CD4-positive, alpha-beta T cell treated with Interleukin-17A for 1 hour (primary cell): ENCODE measurements around the gene UBXN7.
A peak's percentile ranks its signal among the peaks of the same experiment; 100 is the strongest.
"Not testable (repeated sequence)": the region's sequence is repeated elsewhere in the genome, so short reads cannot be mapped to it uniquely, and the experiment has no call there.

Experiments
- DNase-seq: peaks from one replicate; pipeline ENCODE4 v3.0.0-alpha.2; 2020

Gene UBXN7

GRCh38 chr3:196354132-196354531 lies 78.1 kb downstream of the UBXN7 start:
- no peak for DNase-seq

DNA sequence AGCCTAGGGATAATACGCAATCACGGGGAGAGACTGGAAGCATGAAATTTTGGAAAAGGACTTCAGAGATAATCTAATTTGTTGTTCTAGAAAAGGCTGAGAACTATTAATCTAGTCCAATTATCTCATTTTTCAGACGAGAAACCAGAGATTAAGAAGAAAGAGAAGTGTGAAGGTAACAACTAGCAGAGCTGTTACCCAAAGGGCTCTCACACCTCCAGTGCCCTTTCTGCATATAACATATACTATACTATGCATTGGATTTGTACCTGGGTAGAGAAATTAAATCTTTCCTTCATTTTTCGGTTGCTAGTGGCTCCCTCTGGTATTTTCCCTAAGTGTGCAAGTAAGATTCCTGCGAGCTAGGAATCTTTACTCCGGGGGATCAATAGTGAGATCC lies 80.7 kb downstream of the UBXN7 start:
- no peak for DNase-seq

DNA sequence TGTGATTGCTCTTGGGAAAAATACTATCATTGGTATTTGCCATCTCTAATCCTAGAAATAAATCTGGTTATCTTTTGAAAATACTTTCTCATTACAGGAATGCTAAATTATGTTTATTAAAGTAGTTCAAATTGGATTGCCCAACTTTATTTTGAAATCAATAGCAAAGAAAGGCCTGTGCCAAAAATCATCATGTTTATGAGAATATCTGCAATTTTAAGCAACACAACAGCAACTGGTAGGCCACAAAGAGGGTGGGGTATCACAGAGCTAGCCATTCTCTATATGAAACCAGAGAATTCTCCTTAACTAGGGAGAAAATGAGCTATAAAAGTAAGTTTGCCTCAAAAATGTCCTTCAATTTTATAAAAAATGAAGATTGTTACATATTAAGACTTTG lies 82.2 kb downstream of the UBXN7 start:
- no peak for DNase-seq

GRCh38 chr3:196348698-196349097 lies 83.5 kb downstream of the UBXN7 start:
- no peak for DNase-seq

- no peak for DNase-seq
These were observed 87.6 kb downstream of the UBXN7 start for GRCh38 chr3:196344663-196345062.

- DNase-seq = not testable (repeated sequence)
These were observed 88.3 kb downstream of the UBXN7 start for GRCh38 chr3:196343917-196344316.

DNA sequence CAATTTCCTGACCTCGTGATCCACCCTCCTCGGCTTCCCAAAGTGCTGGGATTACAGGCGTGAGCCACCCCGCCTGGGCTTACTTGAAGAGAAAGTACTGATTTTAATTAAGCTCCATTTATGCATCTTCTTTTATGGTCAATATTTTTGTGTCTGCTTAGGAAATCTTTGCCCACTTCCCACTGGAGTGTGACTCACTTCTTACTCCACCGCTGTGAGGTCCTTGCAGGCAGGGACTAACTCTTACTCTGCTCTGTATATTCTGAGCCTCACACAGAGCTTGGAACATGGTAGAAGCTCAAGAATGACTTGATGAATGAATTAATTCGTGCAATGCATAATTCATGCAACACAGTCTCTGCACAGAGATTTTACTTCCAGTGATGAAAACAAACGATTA lies 91.1 kb downstream of the UBXN7 start:
- DNase-seq = no peak

- DNase-seq = no peak
These were observed 91.8 kb downstream of the UBXN7 start for GRCh38 chr3:196340466-196340865.

DNA sequence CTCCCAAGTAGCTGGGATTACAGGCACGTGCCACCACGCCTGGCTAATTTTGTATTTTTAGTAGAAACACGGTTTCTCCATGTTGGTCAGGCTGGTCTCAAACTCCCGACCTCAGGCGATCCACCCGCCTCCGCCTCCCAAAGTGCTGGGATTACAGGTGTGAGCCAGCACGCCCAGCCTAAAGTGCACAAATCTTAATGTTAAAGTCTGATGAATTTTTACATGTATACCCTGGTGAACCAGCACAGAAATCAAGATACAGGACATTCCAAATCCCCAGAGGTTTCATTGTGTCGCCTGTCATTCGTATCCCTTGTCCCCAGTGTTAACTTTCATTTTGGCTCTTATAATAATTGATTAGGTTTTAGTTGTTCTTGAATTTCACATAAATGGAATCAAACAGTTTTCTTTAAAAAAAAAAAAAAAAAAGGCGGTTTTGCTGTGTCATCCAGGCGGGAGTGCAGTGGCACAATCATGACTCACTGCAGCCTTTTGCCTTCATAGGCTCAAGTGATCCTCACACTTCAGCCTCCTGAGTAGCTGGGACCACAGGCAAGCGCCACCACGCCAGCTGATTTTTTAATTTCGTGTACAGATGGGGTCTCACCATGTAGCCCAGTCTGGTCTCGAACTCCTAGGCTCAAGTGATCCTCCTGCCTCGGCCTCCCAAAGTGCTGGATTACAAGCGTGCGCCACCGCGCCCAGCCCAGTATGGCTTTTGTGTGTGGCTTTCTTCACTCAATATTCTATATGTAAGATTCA lies 92.6 kb downstream of the UBXN7 start:
- DNase-seq = no peak

GRCh38 chr3:196339044-196339443 lies 93.2 kb downstream of the UBXN7 start:
- no peak for DNase-seq

- no peak for DNase-seq
These were observed 95.7 kb downstream of the UBXN7 start for GRCh38 chr3:196336319-196337145.

DNA sequence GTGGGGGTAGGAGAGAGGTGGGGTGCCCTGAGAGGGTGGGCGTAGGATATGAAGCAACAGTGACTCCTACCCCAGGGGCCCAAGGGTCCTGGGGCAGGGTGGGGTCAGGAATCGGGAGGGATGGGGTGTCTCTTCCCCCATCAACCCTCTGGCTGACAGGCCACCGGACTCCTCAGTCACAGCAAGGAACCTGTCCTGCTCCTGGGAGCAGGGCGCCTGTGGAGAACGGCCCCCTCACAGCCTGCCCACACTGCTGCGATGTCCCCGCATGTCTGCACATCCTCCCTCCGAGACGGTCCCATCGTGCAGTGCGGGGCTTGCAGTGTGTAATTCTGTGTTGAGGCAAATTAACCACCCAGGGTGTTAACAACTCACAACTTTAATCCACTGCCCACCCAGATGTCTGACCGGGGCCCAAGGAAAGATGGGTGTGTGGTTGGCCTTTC lies 96.7 kb downstream of the UBXN7 start:
- no peak for DNase-seq

- no peak for DNase-seq
These were observed 97.2 kb downstream of the UBXN7 start for GRCh38 chr3:196334982-196335381.

DNA sequence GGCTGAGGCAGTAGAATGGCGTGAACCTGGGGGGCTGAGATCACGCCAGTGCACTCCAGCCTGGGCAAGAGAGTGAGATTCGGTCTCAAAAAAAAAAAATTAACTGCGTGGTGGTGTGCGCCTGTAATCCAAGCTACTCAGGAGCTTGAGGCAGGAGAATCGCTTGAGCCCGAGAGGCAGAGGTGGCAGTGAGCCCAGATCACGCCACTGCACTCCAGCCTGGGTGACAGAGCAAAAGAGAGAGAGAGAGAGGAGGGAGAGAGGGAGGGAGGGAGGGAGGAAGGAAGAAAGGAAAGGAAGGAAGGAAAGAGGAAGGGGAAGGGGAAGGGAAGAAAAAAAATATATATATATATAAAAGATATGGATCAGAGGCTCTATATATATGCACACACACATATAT lies 100.1 kb downstream of the UBXN7 start:
- no peak for DNase-seq

DNA sequence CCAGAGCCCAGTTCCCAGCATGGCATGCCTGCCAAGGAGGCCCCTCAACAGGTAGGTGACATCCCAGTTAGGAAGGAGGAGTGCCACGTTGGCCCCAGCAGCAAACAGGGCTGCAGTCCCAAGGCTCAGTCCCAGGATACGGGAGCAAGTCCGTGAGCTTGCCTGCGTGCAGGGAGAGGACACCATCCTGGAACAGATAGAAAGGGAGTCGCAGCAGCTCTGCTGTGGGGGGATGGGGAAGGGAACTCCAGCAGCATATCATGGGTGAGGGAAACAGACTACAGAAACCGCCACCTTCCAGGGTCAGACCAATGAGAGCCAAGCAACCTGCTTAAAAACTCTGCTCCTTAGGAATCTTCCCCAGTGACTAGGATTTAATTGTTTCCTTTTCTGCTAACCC lies 104.8 kb downstream of the UBXN7 start:
- DNase-seq = no peak

DNA sequence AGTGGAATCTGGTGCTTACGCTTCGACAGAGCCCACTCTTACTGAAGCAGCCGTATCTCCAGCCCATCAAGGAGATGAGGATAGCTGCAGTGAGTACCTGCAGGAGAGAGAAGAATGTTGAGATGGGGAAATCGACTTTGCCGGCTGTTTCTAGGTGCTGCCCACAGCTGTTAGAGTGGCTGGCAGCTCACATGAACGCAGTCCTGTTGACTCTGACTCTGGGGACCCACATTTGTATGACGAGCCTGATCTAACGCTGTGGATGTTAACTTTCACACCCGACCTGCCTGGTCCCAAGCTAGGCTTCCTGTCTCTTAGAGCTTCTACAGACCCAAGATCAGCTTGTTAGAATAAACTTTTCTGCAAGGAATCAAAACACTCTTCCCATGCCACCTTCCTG lies 105.3 kb downstream of the UBXN7 start:
- no peak for DNase-seq

GRCh38 chr3:196323691-196324090 lies 108.5 kb downstream of the UBXN7 start:
- no peak for DNase-seq

DNA sequence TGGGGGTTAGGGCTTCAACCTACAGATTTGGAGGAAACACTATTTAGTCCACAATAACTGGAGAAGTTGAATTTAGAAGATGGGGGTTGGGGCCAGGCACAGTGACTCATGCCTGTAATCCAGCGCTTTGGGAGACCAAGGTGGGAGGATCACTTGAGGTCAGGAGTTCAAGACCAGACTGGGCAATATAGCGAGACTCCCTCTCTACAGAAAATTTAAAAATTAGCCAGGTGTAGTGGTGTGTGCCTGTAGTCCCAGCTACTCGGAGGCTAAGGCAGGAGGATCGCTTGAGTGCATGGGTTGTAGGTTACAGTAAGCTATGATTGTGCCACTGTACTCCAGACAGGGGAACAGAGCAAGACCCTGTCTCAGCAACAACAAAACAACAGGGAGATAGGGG lies 109.2 kb downstream of the UBXN7 start:
- DNase-seq = no peak

DNA sequence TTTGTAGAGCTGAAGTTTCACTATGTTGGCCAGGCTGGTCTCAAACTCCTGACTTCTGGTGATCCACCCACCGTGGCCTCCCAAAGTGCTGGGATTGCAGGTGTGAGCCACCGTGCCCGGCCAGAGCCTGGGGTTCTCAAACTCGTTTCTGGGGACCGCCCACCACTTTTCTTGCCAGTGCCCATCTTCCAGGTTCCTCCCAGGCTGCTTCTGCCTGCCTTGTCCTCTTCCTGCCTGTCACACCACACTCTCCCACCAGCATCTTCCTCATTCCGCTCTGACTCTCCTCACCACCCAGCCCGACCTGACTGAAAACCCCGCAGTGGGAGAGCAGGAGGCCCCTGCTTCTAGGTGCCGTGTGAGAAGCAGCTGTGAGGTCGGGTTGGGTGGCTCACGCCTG lies 111.1 kb downstream of the UBXN7 start:
- DNase-seq = no peak

GRCh38 chr3:196320137-196320536 lies 112.1 kb downstream of the UBXN7 start:
- DNase-seq = no peak

- DNase-seq = peak; percentile 89
These were observed 114.3 kb downstream of the UBXN7 start, which contains the start of gene DYNLT2B for GRCh38 chr3:196317687-196318467. Gene DYNLT2B (minus strand): TSS chr3:196318240. CDS start chr3:196318152, 88 bp downstream.

- not testable (repeated sequence) for DNase-seq
These were observed 115.2 kb downstream of the UBXN7 start for GRCh38 chr3:196316799-196317686.
